OCI-LY1 (cell line): ENCODE measurements around the gene GADD45B.

ENCODE experiments used
- CTCF ChIP-seq: fragments of 200-600 bp; sonication (generic), shearing (Covaris generic); IDR thresholded peaks from 2 replicates; pipeline ENCODE4 v1.5.1; 2017; ENCODE audit warnings: mild to moderate bottlenecking, antibody characterized with exemption, low read length, moderate library complexity, mixed read lengths
- EZH2 ChIP-seq: fragments of 200-600 bp; sonication (generic), shearing (Covaris generic); IDR thresholded peaks from 2 replicates; pipeline ENCODE4 v1.8.0; 2017; ENCODE audit warnings: borderline replicate concordance, mixed run types, mild to moderate bottlenecking, antibody characterized with exemption, low read length, moderate library complexity, mixed read lengths

- TF ChIP-seq CTCF (no peak), EZH2 (no peak)
These were observed 39.5 kb upstream of the GADD45B start for GRCh38 chr19:2436384-2436783.
